HCEC 1CT (cell line): ENCODE measurements around the gene CD151.

Source experiments
- DNase-seq: peaks from one replicate; pipeline ENCODE4 v3.0.0-alpha.2; 2017

Gene CD151

DNA sequence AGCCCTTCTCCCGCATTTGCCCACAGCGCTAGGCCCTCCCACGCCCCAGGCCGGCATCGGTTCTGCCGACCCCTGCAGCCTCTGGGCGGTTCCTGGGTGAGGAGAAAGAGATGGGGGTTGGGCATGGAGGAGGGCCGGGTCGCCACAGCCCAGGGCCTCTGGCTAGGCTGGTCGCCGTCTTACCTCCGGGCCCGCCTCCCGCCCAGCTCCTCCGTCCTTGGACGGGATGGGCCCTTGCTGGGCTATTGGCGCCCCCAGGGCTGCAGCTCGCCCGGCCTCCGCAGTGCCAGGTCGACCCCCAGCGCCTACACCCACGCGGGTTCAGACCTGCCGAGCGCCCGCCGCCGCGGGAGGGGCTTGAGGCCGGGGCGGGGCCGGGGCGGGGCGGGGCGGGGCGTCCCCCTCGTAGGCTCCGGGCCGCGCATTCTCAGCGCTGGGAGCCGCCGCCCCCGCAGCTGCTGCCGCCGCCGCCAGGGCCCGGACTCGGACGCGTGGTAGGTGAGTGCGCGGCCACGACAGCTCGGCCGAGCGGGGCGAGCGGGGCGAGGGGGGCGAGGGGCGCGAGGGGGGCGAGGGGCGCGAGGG, at the start of gene CD151:
Gene CD151, plus strand, starts transcription at position 424 of the 585 bp plus-strand sequence. CDS start 3,118 bp downstream, outside the sequence.
- DNase-seq = peak; percentile 51

DNA sequence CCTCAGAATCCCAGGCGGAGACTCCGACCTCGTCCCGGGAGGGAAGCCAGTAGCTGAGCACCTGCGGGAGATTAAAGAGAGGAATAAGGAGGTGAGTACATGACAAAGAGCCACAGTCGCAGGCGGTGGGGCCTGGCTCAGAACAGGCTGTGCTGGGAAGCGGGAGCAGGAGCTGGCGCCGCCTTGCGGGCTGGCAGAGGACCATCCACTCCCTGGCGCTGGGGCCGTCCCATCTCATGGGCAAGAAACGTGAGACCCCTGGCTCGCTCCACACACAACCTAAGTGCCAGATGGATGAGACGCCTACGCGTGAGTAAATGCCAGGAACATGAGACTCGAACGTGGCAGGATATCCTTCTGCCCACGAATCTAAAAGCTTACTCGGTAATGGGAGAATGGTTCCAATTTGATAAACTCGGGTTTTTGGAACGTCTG, 49.2 kb upstream of the CD151 start:
- DNase-seq = peak; percentile 43

DNA sequence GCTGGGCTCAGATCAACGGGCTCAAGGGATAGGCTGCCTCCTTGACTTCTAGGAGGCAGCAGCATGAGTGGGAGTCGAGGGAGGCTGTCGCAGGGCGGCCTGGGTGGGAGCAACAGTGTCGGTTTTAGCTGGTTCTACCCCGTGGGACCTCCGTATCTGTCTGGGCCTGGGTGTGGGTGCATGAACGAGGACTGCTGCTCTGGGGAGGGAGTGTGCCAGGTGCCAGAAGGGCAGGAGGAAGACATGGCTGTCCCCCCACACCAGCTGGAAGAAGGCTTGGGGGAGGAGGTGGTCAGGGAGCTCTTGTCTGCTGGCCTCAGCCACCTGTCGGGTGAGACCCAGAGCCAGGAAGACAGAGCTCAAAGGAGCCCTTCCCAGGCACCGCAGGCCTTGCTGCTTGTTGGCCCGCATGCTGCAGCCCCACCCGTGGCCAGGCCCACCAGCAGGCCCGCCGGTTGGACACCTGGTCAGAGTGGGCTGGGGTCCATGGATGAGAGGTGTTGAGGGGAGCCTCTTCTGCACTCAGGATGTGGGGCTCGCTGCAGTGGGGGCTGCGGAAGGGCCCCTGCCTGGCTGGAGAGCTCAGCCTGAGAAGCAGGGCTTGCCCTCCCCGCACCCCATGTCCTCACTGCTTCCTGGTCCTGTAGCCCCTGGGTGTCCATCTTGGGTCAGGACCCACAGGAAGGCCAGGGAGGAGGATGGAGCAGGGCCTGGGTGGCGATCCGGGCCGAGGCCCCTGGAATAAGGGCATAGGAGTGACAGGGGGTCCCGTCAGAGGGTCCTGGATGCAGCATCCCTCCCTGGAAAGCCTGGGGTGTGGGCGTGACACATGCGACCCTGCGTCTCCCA, 46.3 kb upstream of the CD151 start:
- DNase-seq = no peak

DNA sequence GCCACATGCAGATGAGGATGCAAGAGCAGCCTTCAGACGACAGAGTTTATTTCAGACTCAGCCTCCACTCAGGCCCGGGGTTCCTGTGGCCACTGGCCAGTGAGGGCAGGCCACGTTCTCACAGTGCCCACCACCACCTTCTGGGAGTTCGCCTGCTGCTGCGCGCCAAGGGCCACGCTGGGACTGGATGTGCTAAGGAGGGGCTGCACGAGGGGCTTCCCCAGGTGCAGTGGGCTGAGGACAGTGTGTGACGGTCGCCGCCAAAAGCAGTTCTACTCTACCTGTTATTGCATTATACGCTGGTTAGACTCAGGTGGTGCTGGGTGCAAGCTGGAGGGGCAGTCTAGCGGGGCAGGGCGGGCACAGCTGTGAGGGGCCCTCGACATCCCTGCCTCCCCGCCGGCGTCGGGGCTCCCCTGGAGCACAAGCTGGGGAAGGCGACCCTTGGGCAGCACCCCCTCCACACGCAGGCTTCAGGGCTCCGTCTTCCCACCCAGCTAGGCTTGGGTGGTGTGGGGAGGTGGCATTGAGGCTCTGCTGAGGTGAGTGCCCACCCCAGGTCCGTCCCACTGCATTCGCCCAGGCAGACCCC, 45.6 kb upstream of the CD151 start:
- DNase-seq = no peak

DNA sequence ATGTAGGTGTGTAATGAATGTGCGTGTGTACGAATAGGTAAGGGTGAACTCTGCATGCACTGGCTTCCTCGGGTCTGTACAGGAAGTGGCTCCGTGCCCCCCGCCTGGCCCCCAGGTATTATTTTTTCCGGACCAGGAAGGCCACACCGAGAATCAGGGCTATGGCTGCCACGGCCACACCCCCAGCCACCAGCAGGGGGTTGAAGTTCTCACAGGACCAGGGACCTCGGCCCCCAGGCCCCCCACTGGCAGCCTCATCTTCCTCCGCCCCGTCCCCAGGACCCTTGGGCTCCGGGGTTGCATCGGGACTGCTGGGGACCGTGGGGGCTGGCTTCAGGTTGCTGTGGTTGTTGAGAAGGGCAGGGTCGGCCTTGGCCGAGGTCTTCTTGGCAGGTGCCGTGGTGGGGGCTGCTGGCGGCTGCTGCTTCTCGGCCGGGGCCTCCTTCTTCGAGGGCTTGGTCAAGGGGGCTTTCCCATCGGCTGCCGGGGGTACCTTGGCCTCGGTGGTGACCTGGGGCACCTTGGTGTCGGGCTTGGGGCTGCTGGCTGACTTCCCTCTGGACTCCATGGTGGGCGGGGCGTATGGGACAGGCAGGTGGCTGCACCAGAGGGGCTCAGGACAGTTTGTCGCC, 44.6 kb upstream of the CD151 start:
- DNase-seq = no peak

DNA sequence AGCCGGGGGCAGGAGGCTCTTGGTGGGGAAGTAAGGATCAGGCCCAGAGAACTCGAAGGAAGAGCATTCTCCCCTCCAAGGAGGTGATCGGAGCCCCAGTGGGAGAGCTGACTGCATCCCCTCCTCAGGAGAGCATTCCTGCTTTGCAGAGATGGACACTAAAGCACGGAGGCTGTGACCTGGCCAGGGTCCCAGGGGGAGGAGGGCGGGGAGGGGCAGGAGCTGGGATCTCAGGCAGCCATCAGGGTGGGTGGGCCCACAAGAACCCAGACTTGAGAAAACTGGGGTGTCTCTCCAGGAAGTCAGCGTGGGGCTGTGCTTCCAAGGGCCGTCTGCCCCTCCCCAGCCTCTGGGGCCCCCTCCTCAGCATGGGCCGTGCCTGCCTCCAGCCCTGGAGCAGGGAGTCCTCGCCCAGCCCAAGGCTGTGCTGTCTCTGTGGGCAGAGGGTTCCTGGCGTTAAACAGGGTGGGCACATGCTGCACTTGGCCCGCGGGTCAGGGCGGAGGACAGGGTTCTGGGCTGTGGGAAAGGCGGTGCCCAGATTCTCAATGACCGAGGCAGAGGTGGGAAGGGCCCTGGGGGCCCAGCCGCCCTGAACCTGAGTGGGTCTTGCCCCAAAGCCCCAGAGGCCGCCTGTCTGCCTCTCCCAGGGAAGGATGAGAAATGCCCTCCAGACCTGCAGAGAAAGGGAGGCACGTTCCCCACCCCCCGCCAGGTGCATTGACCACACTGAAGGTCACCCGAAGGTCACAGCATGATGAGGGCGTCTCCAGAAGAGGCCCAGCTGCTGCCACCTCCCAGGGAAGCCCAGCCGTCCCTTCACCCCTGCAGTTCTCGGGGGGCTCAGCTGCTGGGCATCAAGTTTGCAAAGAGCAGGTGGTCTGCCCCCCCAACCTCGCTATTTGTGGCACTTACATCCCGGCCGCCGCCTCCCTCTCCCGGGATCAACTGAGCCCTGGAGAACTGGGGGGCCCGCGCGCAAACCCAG, 43.5 kb upstream of the CD151 start:
- no peak for DNase-seq

DNA sequence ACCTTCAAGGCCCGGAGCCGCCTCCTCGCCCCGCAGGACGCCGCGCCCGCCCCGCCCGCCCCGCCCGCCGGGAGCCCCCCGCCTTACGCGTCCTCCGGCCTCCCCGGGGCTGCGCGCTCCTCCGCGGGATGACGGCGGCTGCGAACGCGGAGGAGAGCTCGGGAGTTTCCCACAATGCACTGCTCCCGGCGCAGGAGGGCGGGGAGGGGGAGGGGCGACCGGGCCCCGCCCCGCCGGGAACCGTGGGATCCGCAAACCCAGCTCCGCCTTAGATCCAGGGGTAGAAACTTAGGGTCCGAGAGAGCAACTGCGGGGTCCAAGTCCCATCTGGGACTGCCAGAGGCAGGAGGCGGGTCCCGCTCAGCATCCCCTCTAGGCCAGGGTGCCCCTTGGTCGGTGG, 42.8 kb upstream of the CD151 start, which contains the start of gene CEND1:
Gene CEND1, minus strand, starts transcription at position 148 of the 400 bp plus-strand sequence. CDS start 1,514 bp downstream, outside the sequence.
- DNase-seq = no peak

DNA sequence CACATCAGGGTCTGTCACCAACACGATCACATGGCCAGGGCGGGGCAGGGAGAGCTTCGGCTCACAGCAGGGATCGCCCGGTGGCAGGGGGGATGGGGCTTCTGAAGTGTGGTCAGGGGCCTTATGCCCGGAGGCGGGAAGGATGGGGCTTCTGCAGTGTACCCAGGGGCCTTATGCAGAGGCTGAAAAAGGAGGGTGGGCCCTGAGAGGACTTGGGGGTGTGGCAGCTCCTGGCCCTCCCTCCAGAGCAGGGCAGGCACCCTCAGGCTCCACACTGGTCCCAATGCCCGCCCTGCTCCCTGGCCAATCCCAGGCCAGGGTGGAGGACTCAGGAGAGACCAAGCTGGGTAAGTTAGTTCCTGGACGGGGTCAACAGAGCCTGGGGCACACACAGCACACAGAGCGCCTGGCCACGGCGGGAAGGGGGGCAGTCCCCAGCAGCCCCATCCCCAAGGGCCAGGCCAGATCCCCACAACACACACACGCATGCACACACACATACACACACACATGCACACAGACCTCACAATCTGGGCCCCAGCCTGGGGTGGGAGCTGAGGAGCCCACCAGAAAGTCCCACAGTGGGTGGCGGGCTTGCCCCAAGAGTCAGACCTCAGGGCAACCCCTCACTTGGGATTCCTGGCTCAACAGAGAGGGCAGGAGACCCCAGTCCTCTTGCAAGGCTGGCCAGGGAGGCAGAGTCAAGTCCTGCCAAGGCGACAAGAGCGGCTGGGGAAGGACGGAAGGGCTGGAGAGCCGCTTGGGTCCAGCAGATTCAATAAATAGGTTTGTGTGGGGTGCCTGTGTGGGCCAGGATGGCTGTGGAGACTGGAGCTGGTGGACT, 41.8 kb upstream of the CD151 start:
- DNase-seq = no peak

DNA sequence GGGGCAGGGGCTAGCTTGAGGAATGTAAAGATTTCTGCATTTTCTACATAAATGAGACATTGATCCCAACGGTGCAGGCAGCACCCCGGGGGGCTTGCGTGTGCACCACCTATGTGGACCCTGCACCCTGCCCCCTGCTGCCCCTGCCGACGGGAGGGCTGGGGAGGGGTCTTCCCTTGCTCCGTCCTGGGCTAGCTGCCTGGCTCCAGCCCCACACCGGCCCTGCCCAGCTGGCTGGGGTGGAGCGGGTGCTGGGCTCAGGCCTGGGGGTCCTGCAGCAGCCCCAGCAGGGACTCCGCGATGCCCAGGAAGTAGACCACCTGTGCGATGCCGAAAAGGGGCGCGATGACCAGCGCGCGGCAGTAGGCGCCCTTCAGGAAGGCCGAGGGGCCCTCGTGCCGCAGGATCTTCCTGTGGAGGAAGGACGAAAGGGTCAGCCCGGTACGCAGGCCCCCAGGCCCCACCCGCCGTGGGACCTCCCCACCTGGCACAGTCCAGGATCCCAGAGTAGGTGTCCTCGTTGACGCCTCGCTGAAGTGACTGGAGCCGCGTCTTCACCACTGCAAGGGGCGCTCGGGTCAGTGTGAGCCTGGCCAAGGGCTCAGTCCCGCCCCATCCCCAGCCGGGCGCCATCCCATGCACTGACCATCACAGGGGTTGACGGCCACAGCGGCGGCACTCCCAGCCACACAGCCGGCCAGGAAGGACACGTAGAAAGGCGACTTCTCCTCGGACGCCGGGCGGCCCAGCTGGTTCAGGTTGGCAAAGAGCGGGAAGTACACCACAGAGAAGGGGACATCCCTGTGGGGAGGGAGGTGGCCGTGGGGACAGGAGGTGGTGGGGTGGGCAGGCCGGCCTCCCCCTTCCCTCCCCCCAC, 40.9 kb upstream of the CD151 start:
- no peak for DNase-seq

DNA sequence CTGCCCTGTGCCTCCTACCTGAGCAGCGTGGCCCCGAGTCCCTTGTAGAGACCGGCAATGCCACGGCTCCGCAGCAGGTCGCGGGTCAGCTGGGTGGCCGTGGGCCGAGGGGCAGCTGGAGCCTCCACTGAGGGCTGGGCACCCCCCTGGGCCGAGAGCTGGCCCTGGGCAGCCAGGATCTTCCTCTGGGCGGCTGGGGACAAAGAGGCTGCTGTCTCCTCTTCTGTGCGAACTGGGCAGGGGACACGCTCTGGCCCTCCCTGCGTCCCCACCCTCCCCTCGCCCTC, 40.3 kb upstream of the CD151 start:
- DNase-seq = no peak

DNA sequence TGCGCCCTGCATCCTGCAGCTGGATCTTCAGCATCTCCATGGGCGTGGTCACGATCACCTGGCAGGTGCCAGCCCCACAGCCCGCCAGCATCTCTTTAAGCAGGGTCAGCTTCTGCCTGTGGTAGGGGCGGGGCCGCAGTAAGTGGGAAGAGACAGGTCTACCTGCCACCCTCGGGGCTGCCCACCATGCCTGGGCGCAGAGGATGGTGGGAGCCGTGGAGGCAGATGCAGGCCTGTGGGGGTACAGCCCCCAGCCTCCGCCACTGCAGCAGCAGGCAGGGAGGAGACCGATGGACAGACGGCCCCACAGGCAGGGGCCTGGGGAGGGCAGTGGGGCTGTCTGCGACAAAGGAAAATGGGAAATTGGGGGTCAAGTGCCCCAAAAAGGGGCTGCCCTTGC, 39.9 kb upstream of the CD151 start:
- no peak for DNase-seq

DNA sequence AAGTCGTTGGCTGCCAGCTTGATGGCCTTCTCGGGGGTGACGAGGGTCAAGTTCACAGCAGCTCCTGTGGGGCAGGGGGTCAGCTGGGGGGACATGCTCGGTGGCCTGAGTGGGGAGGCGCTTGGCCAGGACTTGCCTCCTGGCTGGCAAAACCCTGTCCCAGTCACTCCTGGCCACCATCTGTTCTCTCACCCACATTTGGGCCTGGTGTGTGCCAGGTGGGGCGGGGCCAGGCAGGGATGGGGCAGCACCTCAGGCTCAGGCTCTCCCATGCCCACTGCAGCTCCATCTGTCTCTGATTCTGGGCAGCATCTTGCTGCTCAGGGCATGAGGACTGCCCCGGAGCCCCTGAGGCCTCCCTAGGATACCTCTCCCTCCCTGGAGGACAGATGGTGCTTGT, 39.2 kb upstream of the CD151 start:
- no peak for DNase-seq

DNA sequence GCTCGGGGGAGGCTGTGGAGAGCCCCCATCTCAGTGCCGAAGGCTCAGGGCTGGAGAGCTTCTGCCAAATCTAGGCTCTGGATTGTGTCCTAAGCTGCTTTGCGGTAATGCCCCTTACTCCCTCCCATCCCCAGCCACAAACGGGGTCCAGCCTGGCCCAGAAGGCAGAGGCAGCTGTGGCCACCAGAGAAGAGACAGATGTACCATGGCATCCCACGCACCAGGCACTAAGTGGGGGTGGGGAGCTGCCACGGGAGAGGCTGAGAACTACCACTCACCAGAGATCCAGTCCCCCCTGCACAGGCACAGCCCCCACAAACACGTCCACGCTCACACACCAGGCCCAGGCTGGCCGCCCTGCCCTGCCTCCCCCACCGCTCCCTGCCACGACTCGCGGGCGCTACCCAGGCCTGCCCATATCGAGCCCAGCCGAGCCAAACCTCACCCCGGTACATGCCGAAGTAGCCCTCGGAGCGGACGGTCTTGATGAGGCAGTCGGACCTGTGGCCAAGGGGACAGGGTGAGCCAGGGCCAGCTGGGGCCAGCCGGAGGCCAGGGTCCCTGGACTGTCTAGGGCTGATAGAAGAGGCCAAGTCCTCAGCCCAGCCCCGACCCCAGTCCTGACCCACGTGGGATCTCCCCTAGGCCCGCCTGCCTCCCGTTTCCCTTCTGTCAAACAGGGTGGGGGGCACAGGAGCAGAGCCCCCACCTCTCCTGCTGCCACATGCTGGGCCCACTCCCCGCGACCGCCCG, 38.6 kb upstream of the CD151 start:
- no peak for DNase-seq

DNA sequence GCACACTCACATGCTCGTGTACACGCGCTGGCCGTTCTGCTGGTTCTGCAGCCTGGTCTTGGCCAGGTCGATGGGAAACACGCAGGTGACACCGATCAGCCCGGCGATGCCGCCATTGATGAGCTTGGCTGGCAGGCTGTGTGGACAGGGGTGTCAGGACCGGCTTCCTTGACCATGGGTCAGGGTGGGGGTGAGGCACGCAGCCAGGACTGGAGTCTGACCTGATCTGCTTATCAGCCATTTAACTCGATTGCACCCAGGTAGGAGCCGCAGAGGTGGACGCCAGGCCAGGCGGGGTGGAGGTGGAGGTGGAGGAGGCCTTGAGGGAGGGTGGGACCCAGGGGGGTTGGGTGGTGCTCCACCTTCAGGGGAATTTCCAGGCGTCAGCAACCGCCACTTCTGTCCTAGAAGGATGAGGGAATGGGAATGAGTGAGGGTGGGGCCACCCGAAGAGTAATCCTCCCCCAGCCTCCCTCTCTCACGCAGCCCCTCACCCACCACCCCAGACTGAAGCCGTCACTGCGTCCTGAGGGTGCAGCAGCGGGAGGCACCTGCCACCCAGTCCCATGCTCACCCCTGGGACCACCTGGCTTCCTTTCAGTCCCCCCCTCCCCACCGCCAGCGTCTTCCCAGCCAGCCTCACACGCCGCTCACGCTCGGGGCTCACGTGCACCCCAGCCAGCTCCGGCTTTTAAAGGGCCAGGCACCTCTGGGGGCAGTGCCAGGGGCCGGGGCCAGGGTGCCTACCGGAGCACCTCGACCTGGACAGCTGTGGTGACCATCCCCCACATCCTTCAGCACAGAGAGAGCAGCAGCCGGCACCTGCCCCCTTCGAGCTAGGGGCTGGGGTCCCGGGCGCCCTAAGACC, 37.8 kb upstream of the CD151 start:
- no peak for DNase-seq

DNA sequence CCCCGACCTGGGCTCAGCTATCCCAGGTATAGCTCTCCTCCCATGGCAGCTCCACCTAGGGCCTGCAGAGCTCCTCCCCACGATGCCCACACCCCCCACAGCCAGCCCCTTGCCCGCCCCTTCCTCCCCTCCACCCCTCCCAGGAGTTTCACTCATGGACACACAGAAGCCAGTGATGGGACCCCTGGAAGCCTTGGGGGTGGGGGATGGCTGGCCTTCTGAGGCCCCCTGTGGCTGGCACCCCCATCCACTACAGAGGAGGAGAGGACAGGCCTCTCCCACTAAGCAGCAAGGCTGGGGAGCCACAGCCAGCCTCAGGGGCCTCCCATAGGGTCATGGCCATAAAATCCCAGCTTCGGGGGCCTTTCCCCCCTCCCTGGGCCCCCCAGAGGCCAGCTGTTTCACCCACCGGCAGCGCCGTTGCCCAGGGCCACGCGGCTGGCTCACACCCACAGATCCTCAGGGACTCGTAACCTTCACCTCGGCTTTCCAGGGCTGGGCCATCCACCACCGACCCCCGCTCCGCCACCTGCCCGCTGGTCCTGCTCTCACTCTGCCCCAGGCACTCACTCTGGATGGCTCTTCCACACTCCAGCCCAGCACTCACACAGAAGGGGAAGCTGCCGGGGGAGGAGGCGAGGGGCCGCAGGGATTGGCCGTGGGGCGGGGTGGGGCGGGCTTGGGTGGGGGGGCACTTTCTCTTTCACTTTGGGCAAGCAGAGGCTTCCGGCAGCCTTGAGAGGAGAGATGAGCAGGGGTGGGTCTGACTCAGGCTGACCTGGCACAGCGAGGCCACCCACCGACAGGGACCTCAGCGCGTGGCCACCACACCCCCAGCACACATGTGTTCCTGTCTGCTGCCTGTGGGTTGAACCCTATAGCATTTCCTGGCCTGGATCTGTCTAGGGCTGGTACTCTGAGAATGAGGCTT, 36.9 kb upstream of the CD151 start:
- peak; percentile 90 for DNase-seq

DNA sequence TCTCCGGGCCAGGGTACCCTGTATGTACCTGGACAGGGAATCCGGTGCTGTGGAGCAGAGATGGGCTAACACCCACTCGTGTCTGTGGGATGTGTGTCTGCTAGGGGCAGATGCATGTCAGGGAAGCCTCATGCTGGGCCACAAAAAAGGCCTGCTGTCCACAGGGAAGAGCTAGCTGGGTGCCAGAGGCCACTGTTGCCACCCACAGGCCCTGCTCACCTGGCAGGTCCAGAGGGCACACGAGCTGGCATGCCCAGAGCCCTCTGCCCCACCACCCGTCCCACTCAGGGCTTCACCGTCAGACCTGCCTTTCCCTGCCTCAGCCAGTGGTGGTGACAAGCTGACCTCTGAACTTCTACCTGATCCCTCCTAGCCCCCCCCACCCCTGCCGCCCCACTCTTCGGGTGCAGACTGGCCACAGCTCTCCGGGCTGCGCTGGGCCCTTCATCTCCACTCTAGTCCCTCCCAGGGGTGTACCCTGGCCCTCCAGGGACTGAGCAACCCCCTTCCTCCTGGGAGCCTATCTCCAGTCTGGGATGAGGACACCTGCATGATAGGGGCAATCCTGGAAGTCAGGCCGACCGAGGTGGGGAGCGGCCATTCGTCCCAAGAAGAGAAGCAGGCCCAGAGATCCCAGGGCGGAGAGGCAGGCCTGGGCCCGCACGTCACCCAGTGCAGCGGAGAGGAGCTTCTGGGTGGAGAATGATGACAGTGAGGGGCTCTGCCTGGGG, 36.0 kb upstream of the CD151 start:
- no peak for DNase-seq
